C4-2B (cell line): ENCODE results near the gene DST.

ENCODE experiments used
- ZFX ChIP-seq: fragments of 450-650 bp; IDR thresholded peaks from 2 replicates; pipeline ENCODE4 v1.6.1; 2017
- TF ChIP-seq, protein P1 (sequence below): fragments of 450-650 bp; conservative IDR thresholded peaks from 2 replicates; pipeline ENCODE4 v1.5.1; 2017; ENCODE audit warnings: mild to moderate bottlenecking

DNA sequence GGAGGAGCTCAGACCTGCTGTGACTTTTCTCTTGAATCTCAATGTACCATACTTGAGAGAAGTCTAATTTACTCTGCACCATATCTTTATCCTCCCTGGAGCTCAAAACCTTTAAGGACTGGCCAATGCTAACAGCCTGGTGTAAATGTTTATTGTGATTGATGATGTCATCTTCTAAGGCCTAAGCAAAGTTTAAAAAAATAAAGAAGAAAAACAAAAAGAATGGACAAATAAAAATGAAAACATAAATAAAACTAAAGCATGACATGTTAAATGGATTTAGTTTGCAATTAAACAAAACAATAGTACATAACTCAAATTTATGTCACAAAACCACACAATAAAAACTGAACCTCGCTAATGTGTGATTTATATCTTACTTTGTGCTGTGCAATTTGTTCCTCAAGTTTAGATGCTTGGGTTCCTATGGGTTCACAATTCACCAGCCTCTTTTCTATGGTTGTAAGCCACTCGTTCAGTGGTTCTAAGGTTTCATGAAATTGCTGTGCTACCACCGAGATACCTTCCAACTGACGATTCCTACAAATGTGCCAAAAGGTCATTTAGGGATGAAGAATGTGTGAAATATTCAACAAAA is 113.0 kb downstream of the DST start:
- TF ChIP-seq, protein P1, sequence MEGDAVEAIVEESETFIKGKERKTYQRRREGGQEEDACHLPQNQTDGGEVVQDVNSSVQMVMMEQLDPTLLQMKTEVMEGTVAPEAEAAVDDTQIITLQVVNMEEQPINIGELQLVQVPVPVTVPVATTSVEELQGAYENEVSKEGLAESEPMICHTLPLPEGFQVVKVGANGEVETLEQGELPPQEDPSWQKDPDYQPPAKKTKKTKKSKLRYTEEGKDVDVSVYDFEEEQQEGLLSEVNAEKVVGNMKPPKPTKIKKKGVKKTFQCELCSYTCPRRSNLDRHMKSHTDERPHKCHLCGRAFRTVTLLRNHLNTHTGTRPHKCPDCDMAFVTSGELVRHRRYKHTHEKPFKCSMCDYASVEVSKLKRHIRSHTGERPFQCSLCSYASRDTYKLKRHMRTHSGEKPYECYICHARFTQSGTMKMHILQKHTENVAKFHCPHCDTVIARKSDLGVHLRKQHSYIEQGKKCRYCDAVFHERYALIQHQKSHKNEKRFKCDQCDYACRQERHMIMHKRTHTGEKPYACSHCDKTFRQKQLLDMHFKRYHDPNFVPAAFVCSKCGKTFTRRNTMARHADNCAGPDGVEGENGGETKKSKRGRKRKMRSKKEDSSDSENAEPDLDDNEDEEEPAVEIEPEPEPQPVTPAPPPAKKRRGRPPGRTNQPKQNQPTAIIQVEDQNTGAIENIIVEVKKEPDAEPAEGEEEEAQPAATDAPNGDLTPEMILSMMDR = no peak
- no peak for TF ChIP-seq ZFX
